Skeletal muscle cell (primary cell): Measurements from ENCODE around the gene CATSPER1.
A peak's percentile ranks its signal among the peaks of the same experiment; 100 is the strongest.

Source experiments
- DNase-seq: peaks from one replicate; pipeline ENCODE4 v3.0.0-alpha.2; 2010; ENCODE audit warnings: low read depth
- H3K4me3 ChIP-seq: 2 replicates; pipeline ENCODE4 v1.5.1; 2011; ENCODE audit warnings: low read depth, mild to moderate bottlenecking, control low read depth, low read length, moderate library complexity

Gene CATSPER1

GRCh38 chr11:66026017-66026529 is at the start of gene CATSPER1:
CATSPER1 (minus strand) TSS chr11:66026479; CDS start chr11:66026379, 100 bp downstream.
- H3K4me3 ChIP-seq = no peak within 1 kb of the TSS
- DNase-seq = no peak

GRCh38 chr11:66075273-66075672 is 49.0 kb upstream of the CATSPER1 start:
- H3K4me3 ChIP-seq = no peak overlapping the region
- DNase-seq = no peak

- H3K4me3 ChIP-seq = no peak overlapping the region
Observed at GRCh38 chr11:66073669-66074068, 47.4 kb upstream of the CATSPER1 start.

GRCh38 chr11:66072518-66072917 is 46.2 kb upstream of the CATSPER1 start:
- no peak for DNase-seq
- H3K4me3 ChIP-seq = no peak overlapping the region

More at GRCh38 chr11:66073669-66074068, 47.4 kb upstream of the CATSPER1 start:
- DNase-seq = no peak

GRCh38 chr11:66072081-66072480 is 45.8 kb upstream of the CATSPER1 start:
- no peak for DNase-seq
- H3K4me3 ChIP-seq = peak overlapping the region; percentile 81

- no peak for DNase-seq
- peak overlapping the region; percentile 81 for H3K4me3 ChIP-seq
Observed at GRCh38 chr11:66071381-66071801, 45.1 kb upstream of the CATSPER1 start.

- peak overlapping the region; percentile 81 for H3K4me3 ChIP-seq
- no peak for DNase-seq
Observed at GRCh38 chr11:66070604-66071380, 44.5 kb upstream of the CATSPER1 start.

GRCh38 chr11:66069715-66070603 is 43.7 kb upstream of the CATSPER1 start, which contains the start of gene PACS1:
PACS1 (plus strand) TSS chr11:66070272; CDS start chr11:66070487, 215 bp downstream.
- DNase-seq = peak; percentile 46
- peak within 1 kb of the TSS; percentile 81 for H3K4me3 ChIP-seq

GRCh38 chr11:66068923-66069714 is 42.8 kb upstream of the CATSPER1 start:
- peak overlapping the region; percentile 52 for H3K4me3 ChIP-seq
- peak; percentile 17 for DNase-seq

- peak; percentile 20 for DNase-seq
- H3K4me3 ChIP-seq = no peak overlapping the region
Observed at GRCh38 chr11:66068154-66068821, 42.0 kb upstream of the CATSPER1 start.

GRCh38 chr11:66067640-66068039 is 41.4 kb upstream of the CATSPER1 start:
- H3K4me3 ChIP-seq = no peak overlapping the region
- DNase-seq = no peak

GRCh38 chr11:66066751-66067150 is 40.5 kb upstream of the CATSPER1 start:
- H3K4me3 ChIP-seq = no peak overlapping the region
- DNase-seq = no peak

- no peak for DNase-seq
- no peak overlapping the region for H3K4me3 ChIP-seq
Observed at GRCh38 chr11:66064571-66064970, 38.3 kb upstream of the CATSPER1 start.

- no peak for DNase-seq
- no peak overlapping the region for H3K4me3 ChIP-seq
Observed at GRCh38 chr11:66063900-66064299, 37.6 kb upstream of the CATSPER1 start.

GRCh38 chr11:66062408-66062807 is 36.1 kb upstream of the CATSPER1 start:
- DNase-seq = no peak
- no peak overlapping the region for H3K4me3 ChIP-seq

GRCh38 chr11:66061268-66061667 is 35.0 kb upstream of the CATSPER1 start:
- H3K4me3 ChIP-seq = no peak overlapping the region
- DNase-seq = no peak

GRCh38 chr11:66059966-66060680 is 33.8 kb upstream of the CATSPER1 start:
- H3K4me3 ChIP-seq = no peak overlapping the region
- DNase-seq = no peak

- no peak overlapping the region for H3K4me3 ChIP-seq
- no peak for DNase-seq
Observed at GRCh38 chr11:66056501-66056900, 30.2 kb upstream of the CATSPER1 start.
